ENCODE results near the gene POU2AF1.

DNA sequence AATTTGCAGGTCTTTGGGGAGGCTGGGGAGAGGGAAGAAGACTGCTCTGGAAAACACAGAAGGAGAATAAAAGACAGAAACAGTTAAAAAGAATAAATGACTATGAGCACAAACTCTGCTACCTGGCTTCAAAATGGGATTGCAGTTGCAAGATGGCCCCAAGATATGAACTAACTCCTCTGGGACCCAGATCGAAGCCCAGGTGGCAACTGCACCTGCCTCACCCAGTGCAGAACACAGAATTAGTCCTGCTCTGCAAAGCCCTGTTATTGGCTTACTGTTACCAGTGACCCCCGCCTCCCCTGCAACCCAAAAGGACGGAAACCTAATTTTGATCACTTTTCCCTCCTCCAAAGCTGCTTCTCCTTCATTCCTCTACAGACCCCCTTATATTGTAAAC lies 35.9 kb upstream of the POU2AF1 start:
- TF ChIP-seq, protein P1, sequence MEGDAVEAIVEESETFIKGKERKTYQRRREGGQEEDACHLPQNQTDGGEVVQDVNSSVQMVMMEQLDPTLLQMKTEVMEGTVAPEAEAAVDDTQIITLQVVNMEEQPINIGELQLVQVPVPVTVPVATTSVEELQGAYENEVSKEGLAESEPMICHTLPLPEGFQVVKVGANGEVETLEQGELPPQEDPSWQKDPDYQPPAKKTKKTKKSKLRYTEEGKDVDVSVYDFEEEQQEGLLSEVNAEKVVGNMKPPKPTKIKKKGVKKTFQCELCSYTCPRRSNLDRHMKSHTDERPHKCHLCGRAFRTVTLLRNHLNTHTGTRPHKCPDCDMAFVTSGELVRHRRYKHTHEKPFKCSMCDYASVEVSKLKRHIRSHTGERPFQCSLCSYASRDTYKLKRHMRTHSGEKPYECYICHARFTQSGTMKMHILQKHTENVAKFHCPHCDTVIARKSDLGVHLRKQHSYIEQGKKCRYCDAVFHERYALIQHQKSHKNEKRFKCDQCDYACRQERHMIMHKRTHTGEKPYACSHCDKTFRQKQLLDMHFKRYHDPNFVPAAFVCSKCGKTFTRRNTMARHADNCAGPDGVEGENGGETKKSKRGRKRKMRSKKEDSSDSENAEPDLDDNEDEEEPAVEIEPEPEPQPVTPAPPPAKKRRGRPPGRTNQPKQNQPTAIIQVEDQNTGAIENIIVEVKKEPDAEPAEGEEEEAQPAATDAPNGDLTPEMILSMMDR (conservative IDR thresholded peaks at IDR 0.05 in 1 of 2, IDR thresholded peaks at IDR 0.05 in 1 of 2; ENCODE audit: extremely low read depth in 1 of 2, insufficient read depth in 1 of 2, low read depth in 1 of 2, low read length in 2 of 2) = no peak
- TF ChIP-seq EZH2 (IDR thresholded peaks at IDR 0.05; ENCODE audit: borderline replicate concordance, low read length) = no peak
